Colonic mucosa (tissue), 4 donors: ENCODE results near the gene TERB1. TPM values are rescaled to one million over a fixed set of nuclear protein-coding genes. Genes with fewer than 3 reads are reported as not detected.

Experiments
- DNase-seq: peaks from one replicate; pipeline ENCODE4 v3.0.0-alpha.2; 2020
- H3K27ac ChIP-seq: fragments of 200-600 bp; one replicate; pipeline ENCODE4 v1.8.0; 2021
- H3K27me3 ChIP-seq: fragments of 200-600 bp; one replicate; pipeline ENCODE4 v1.8.0; 2021
- H3K36me3 ChIP-seq: fragments of 200-600 bp; one replicate; pipeline ENCODE4 v1.8.0; 2021
- H3K4me1 ChIP-seq: fragments of 200-600 bp; one replicate; pipeline ENCODE4 v1.8.0; 2021; ENCODE audit warnings: mild to moderate bottlenecking
- H3K4me3 ChIP-seq: fragments of 200-600 bp; one replicate; pipeline ENCODE4 v1.8.0; 2021
- H3K9ac ChIP-seq, 2 donors: one replicate each; pipeline ENCODE4 v1.7.0; 2013; ENCODE audit warnings: control low read depth in 2 of 2, low read depth in 2 of 2, low read length in 2 of 2
- H3K9me3 ChIP-seq: fragments of 200-600 bp; one replicate; pipeline ENCODE4 v1.8.0; 2021
- CTCF ChIP-seq: fragments of 200-600 bp; IDR thresholded peaks from one replicate; pipeline ENCODE4 v1.8.0; 2022; ENCODE audit warnings: antibody characterized with exemption, mild to moderate bottlenecking
- intact Hi-C: fragments of 100-400 bp; cut with DNase I; formaldehyde crosslinking; loops from one replicate; pipeline ENCODE4 v1.14.1; 2022
- total RNA-seq, 2 donors: library from RNA; stranded (reverse); fragmentation: NEBNext Ultra II Directional in 1 of 2; extraction: Animal tissue kit (Norgen Biotek cat#: 25700) in 1 of 2; gene quantifications; one replicate each; pipeline ENCODE4 v1.2.1, GENCODE V29; 2021
- donor health status: healthy.
- donor health status: DM: no; HTN: no; CAD: no.
- donor health status: DM: no; HTN: no; CAD: no.

The TERB1 gene
- total RNA-seq, 2 donors from 2014 or later = 0.22 TPM; not detected in 1

GRCh38 chr16:66847533-66848067 lies 46.2 kb upstream of the TERB1 start:
- peaks cover 20% of the 10 kb centered on the region for H3K27me3 ChIP-seq
- no peak for DNase-seq
- H3K4me3 ChIP-seq = no peak overlapping the region
- H3K9me3 ChIP-seq = no peaks in the 10 kb centered on the region
- H3K4me1 ChIP-seq = no peaks in the 10 kb centered on the region
- no peaks in the 10 kb centered on the region for H3K36me3 ChIP-seq
- no peak overlapping the region for H3K9ac ChIP-seq
- intact Hi-C loops = loop anchor here (10.0 kb wide), 1 partner anchor 63 kb away; no protein-coding TSS in a partner anchor
- no peak overlapping the region for H3K27ac ChIP-seq
- TF ChIP-seq CTCF = no peak

- H3K9me3 ChIP-seq = no peaks in the 10 kb centered on the region
- no peak overlapping the region for H3K27ac ChIP-seq
- DNase-seq = no peak
- no peak overlapping the region for H3K4me3 ChIP-seq
- H3K27me3 ChIP-seq = peaks cover 20% of the 10 kb centered on the region
- intact Hi-C loops = loop anchor here (10.0 kb wide), 1 partner anchor 62 kb away; no protein-coding TSS in a partner anchor
- H3K4me1 ChIP-seq = no peaks in the 10 kb centered on the region
- no peak overlapping the region for H3K9ac ChIP-seq
- no peaks in the 10 kb centered on the region for H3K36me3 ChIP-seq
- no peak for TF ChIP-seq CTCF
Observed at GRCh38 chr16:66846831-66847230, 45.4 kb upstream of the TERB1 start.

- no peak overlapping the region for H3K4me3 ChIP-seq
- no peaks in the 10 kb centered on the region for H3K9me3 ChIP-seq
- no peaks in the 10 kb centered on the region for H3K36me3 ChIP-seq
- peaks cover 20% of the 10 kb centered on the region for H3K27me3 ChIP-seq
- no peaks in the 10 kb centered on the region for H3K4me1 ChIP-seq
- DNase-seq = no peak
- H3K9ac ChIP-seq = no peak overlapping the region
- no peak overlapping the region for H3K27ac ChIP-seq
- no peak for TF ChIP-seq CTCF
- intact Hi-C loops = loop anchor here (10.0 kb wide), 1 partner anchor 61 kb away; no protein-coding TSS in a partner anchor
Observed at GRCh38 chr16:66846266-66846665, 44.9 kb upstream of the TERB1 start.

GRCh38 chr16:66845791-66846221 lies 44.4 kb upstream of the TERB1 start:
- peaks cover 20% of the 10 kb centered on the region for H3K27me3 ChIP-seq
- H3K9me3 ChIP-seq = no peaks in the 10 kb centered on the region
- DNase-seq = no peak
- H3K27ac ChIP-seq = no peak overlapping the region
- H3K4me1 ChIP-seq = no peaks in the 10 kb centered on the region
- intact Hi-C loops = loop anchor here (10.0 kb wide), 1 partner anchor 61 kb away; no protein-coding TSS in a partner anchor
- H3K4me3 ChIP-seq = no peak overlapping the region
- no peak overlapping the region for H3K9ac ChIP-seq
- no peaks in the 10 kb centered on the region for H3K36me3 ChIP-seq
- no peak for TF ChIP-seq CTCF

- peak overlapping the region; percentile 34 for H3K4me3 ChIP-seq
- no peaks in the 10 kb centered on the region for H3K9me3 ChIP-seq
- no peak for DNase-seq
- intact Hi-C loops = loop anchor here (10.0 kb wide), 1 partner anchor 60 kb away; no protein-coding TSS in a partner anchor
- H3K36me3 ChIP-seq = no peaks in the 10 kb centered on the region
- H3K27ac ChIP-seq = no peak overlapping the region
- peaks cover 20% of the 10 kb centered on the region for H3K27me3 ChIP-seq
- no peak for TF ChIP-seq CTCF
- no peaks in the 10 kb centered on the region for H3K4me1 ChIP-seq
- H3K9ac ChIP-seq = peak overlapping the region in 1 of 2 donors; percentile 19
Observed at GRCh38 chr16:66845080-66845410, 43.7 kb upstream of the TERB1 start.
